GM23338 (cell line): ENCODE results near the gene PRUNE2. TPM values are rescaled to one million over a fixed set of nuclear protein-coding genes. Genes with fewer than 3 reads are reported as not detected.

Source experiments
- ATAC-seq: fragments of 200-7000 bp; cut with Tn5 transposase; 3 replicates; pipeline ENCODE4 v1.9.1; 2020
- DNase-seq: peaks from one replicate; pipeline ENCODE4 v3.0.0-alpha.2; 2015; ENCODE audit warnings: low spot score
- H2AFZ ChIP-seq: fragments of 200-600 bp; sonication (generic); 2 replicates; pipeline ENCODE4 v1.8.0; 2016; ENCODE audit warnings: antibody characterized with exemption, mild to moderate bottlenecking, moderate library complexity
- H3F3A ChIP-seq: fragments of 200-600 bp; sonication (generic); replicated peaks from 2 replicates; pipeline ENCODE4 v1.8.0; 2017; ENCODE audit warnings: antibody characterized with exemption, mixed run types, low read depth
- H3K27ac ChIP-seq: fragments of 200-600 bp; sonication (generic); 2 replicates; pipeline ENCODE4 v1.6.1; 2016; ENCODE audit warnings: low read depth
- H3K27me3 ChIP-seq: fragments of 200-600 bp; sonication (generic); 2 replicates; pipeline ENCODE4 v1.8.0; 2016; ENCODE audit warnings: mild to moderate bottlenecking, mixed run types, moderate library complexity; ENCODE audit not compliant: insufficient read depth
- H3K36me3 ChIP-seq: fragments of 200-600 bp; sonication (generic); 2 replicates; pipeline ENCODE4 v1.8.0; 2016; ENCODE audit warnings: mild to moderate bottlenecking; ENCODE audit not compliant: insufficient read depth
- H3K4me1 ChIP-seq: fragments of 200-600 bp; sonication (generic); 2 replicates; pipeline ENCODE4 v1.8.0; 2016; ENCODE audit warnings: mild to moderate bottlenecking, moderate library complexity; ENCODE audit not compliant: insufficient read depth
- H3K4me2 ChIP-seq: fragments of 200-600 bp; sonication (generic); 2 replicates; pipeline ENCODE4 v1.7.1; 2017; ENCODE audit warnings: mixed run types
- H3K4me3 ChIP-seq: fragments of 200-600 bp; sonication (generic); 2 replicates; pipeline ENCODE4 v1.6.1; 2016; ENCODE audit warnings: mixed run types
- H3K79me2 ChIP-seq: fragments of 200-600 bp; sonication (generic); replicated peaks from 2 replicates; pipeline ENCODE4 v1.8.0; 2017; ENCODE audit warnings: mild to moderate bottlenecking; ENCODE audit not compliant: insufficient read depth
- H3K9me2 ChIP-seq: fragments of 200-600 bp; sonication (generic); 2 replicates; pipeline ENCODE4 v1.8.0; 2017; ENCODE audit not compliant: insufficient read depth
- H4K20me1 ChIP-seq: fragments of 200-600 bp; sonication (generic); replicated peaks from 2 replicates; pipeline ENCODE4 v1.8.0; 2017; ENCODE audit warnings: mild to moderate bottlenecking; ENCODE audit not compliant: insufficient read depth
- H3K27ac Mint-ChIP-seq: 2 replicates; pipeline ENCODE4 v1.8.0; 2020; ENCODE audit warnings: inconsistent platforms, mild to moderate bottlenecking, moderate library complexity, mixed read lengths
- H3K27me3 Mint-ChIP-seq: 3 replicates; pipeline ENCODE4 v1.8.0; 2022; ENCODE audit warnings: low read depth, mild to moderate bottlenecking, moderate library complexity, mixed read lengths, inconsistent platforms; ENCODE audit not compliant: insufficient read depth, poor library complexity
- H3K36me3 Mint-ChIP-seq: 3 replicates; pipeline ENCODE4 v1.8.0; 2021; ENCODE audit warnings: low read depth, mild to moderate bottlenecking, inconsistent platforms, moderate library complexity, mixed read lengths
- H3K4me1 Mint-ChIP-seq: 3 replicates; pipeline ENCODE4 v1.8.0; 2020; ENCODE audit warnings: mild to moderate bottlenecking, inconsistent platforms, mixed read lengths
- H3K4me3 Mint-ChIP-seq: 3 replicates; pipeline ENCODE4 v1.8.0; 2021; ENCODE audit warnings: moderate library complexity, mild to moderate bottlenecking, inconsistent platforms, mixed read lengths
- H3K9me3 Mint-ChIP-seq: 3 replicates; pipeline ENCODE4 v1.8.0; 2020; ENCODE audit warnings: moderate library complexity, mild to moderate bottlenecking, inconsistent platforms, mixed read lengths
- CREB1 ChIP-seq: fragments of 250-450 bp; sonication (Bioruptor Pico); IDR thresholded peaks from 2 replicates; pipeline ENCODE4 v1.5.0; 2020; ENCODE audit warnings: low read depth, mild to moderate bottlenecking, moderate library complexity
- EZH2 ChIP-seq: fragments of 200-600 bp; sonication (generic); IDR thresholded peaks from one replicate; pipeline ENCODE4 v1.8.0; 2017; ENCODE audit warnings: antibody characterized with exemption, mild to moderate bottlenecking, low read depth; ENCODE audit not compliant: unreplicated experiment
- NANOG ChIP-seq: IDR thresholded peaks from 2 replicates; pipeline ENCODE4 v1.6.1; 2016; ENCODE audit warnings: antibody characterized with exemption, borderline replicate concordance
- REST ChIP-seq: IDR thresholded peaks from one replicate; pipeline ENCODE4 v1.6.1; 2018; ENCODE audit warnings: antibody characterized with exemption; ENCODE audit not compliant: unreplicated experiment
- STAT1 ChIP-seq: IDR thresholded peaks from one replicate; pipeline ENCODE4 v1.6.1; 2016; ENCODE audit warnings: antibody characterized with exemption; ENCODE audit not compliant: unreplicated experiment
- ZNF114 ChIP-seq: fragments of 250-450 bp; sonication (Bioruptor Pico); IDR thresholded peaks from 2 replicates; pipeline ENCODE4 v1.5.0; 2020; ENCODE audit warnings: mild to moderate bottlenecking, moderate library complexity
- ZNF331 ChIP-seq: fragments of 250-450 bp; sonication (Bioruptor Pico); IDR thresholded peaks from 2 replicates; pipeline ENCODE4 v1.5.0; 2020; ENCODE audit warnings: low read depth, mild to moderate bottlenecking, moderate library complexity
- ZNF462 ChIP-seq: fragments of 250-450 bp; sonication (Bioruptor Pico); IDR thresholded peaks from 2 replicates; pipeline ENCODE4 v1.5.0; 2020; ENCODE audit warnings: mild to moderate bottlenecking, moderate library complexity
- polyA plus RNA-seq: library from polyadenylated mRNA; unstranded; fragments of >200 nt; fragmentation: Nextera tagmentation; extraction: Ambion mirVana; gene quantifications from 2 replicates; pipeline ENCODE4 v1.2.1, GENCODE V29; 2016
- total RNA-seq: library from RNA; depleted of rRNA; stranded (reverse); fragments of >200 nt; shearing (Covaris generic); gene quantifications from 2 replicates; pipeline ENCODE4 v1.2.3, GENCODE V29; 2014
- TF ChIP-seq, protein P1 (sequence below): IDR thresholded peaks from 2 replicates; pipeline ENCODE4 v1.6.1; 2016; ENCODE audit warnings: antibody characterized with exemption

PRUNE2 gene
- total and polyA plus RNA-seq, 2 experiments from 2014 or later = 10.6 to 26.5 TPM

GRCh38 chr9:76628155-76628554, 277.8 kb downstream of the PRUNE2 start:
- no peaks in the 10 kb centered on the region for H3K79me2 ChIP-seq
- H4K20me1 ChIP-seq = no peaks in the 10 kb centered on the region
- no peak overlapping the region for H3K4me3 ChIP-seq
- no peak overlapping the region for H3K4me2 ChIP-seq
- ATAC-seq (no peak), DNase-seq (no peak)
- no peak overlapping the region for H3K27ac Mint-ChIP-seq
- no peak overlapping the region for H3K4me3 Mint-ChIP-seq
- peaks cover 2% of the 10 kb centered on the region for H3K27me3 Mint-ChIP-seq
- no peaks in the 10 kb centered on the region for H3K27me3 ChIP-seq
- H3K27ac ChIP-seq = no peak overlapping the region
- H3K36me3 ChIP-seq = no peaks in the 10 kb centered on the region
- H3F3A ChIP-seq = no peaks in the 10 kb centered on the region
- H3K9me2 ChIP-seq = no peaks in the 10 kb centered on the region
- H3K36me3 Mint-ChIP-seq = no peaks in the 10 kb centered on the region
- H3K4me1 ChIP-seq = no peaks in the 10 kb centered on the region
- H3K4me1 Mint-ChIP-seq = peaks cover 5% of the 10 kb centered on the region; the same call in 2 of the 3 replicates
- no peak for TF ChIP-seq ZNF114 (CRISPR knock-in tag)
- no peaks in the 10 kb centered on the region for H3K9me3 Mint-ChIP-seq
- no peak overlapping the region for H2AFZ ChIP-seq

GRCh38 chr9:76626980-76627379, 278.9 kb downstream of the PRUNE2 start:
- Histone ChIP-seq H3K4me1 (no peaks in the 10 kb centered on the region), H3K4me3 (no peak overlapping the region), H4K20me1 (no peaks in the 10 kb centered on the region), H3K27me3 (no peaks in the 10 kb centered on the region), H3K36me3 (no peaks in the 10 kb centered on the region), H3K79me2 (no peaks in the 10 kb centered on the region), H2AFZ (no peak overlapping the region), H3F3A (no peaks in the 10 kb centered on the region), H3K9me2 (no peaks in the 10 kb centered on the region), H3K4me2 (no peak overlapping the region), H3K27ac (no peak overlapping the region)
- TF ChIP-seq STAT1 (no peak), ZNF462 (CRISPR knock-in tag) (no peak), NANOG (no peak), ZNF114 (CRISPR knock-in tag) (no peak), REST (no peak), EZH2 (no peak), ZNF331 (CRISPR knock-in tag) (no peak), CREB1 (CRISPR knock-in tag) (no peak)
- TF ChIP-seq, protein P1, sequence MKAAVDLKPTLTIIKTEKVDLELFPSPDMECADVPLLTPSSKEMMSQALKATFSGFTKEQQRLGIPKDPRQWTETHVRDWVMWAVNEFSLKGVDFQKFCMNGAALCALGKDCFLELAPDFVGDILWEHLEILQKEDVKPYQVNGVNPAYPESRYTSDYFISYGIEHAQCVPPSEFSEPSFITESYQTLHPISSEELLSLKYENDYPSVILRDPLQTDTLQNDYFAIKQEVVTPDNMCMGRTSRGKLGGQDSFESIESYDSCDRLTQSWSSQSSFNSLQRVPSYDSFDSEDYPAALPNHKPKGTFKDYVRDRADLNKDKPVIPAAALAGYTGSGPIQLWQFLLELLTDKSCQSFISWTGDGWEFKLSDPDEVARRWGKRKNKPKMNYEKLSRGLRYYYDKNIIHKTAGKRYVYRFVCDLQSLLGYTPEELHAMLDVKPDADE = no peak
- Mint-ChIP-seq H3K4me3 (no peak overlapping the region), H3K27me3 (peaks cover 2% of the 10 kb centered on the region), H3K4me1 (peaks cover 5% of the 10 kb centered on the region; the same call in 2 of the 3 replicates), H3K9me3 (no peaks in the 10 kb centered on the region), H3K27ac (no peak overlapping the region), H3K36me3 (no peaks in the 10 kb centered on the region)
- no peak for ATAC-seq
- no peak for DNase-seq
